ENCODE data around the gene VEGFB.

VEGFB gene

GRCh38 chr11:64247729-64248531, 13.5 kb downstream of the VEGFB start:
- no peak for DNase-seq

- DNase-seq = no peak
Measured at GRCh38 chr11:64248578-64248977, 14.2 kb downstream of the VEGFB start.

- DNase-seq = no peak
Measured at GRCh38 chr11:64249038-64249437, 14.7 kb downstream of the VEGFB start.

GRCh38 chr11:64249563-64250414, 15.4 kb downstream of the VEGFB start:
- no peak for DNase-seq

GRCh38 chr11:64250415-64251015, 16.1 kb downstream of the VEGFB start:
- no peak for DNase-seq

GRCh38 chr11:64251016-64251752, 16.8 kb downstream of the VEGFB start, which contains the start of gene PLCB3:
Gene PLCB3, plus strand, starts transcription at chr11:64251530. Its CDS starts 120 bp downstream, at chr11:64251650.
- no peak for DNase-seq

- DNase-seq = no peak
Measured at GRCh38 chr11:64251753-64252002, 17.3 kb downstream of the VEGFB start.

- no peak for DNase-seq
Measured at GRCh38 chr11:64252003-64252872, 17.9 kb downstream of the VEGFB start.

- no peak for DNase-seq
Measured at GRCh38 chr11:64253043-64253442, 18.7 kb downstream of the VEGFB start.

- DNase-seq = no peak
Measured at GRCh38 chr11:64253481-64253880, 19.1 kb downstream of the VEGFB start.

GRCh38 chr11:64254326-64254725, 19.9 kb downstream of the VEGFB start:
- no peak for DNase-seq

GRCh38 chr11:64255135-64256128, 21.0 kb downstream of the VEGFB start:
- DNase-seq = no peak

GRCh38 chr11:64256300-64256699, 21.9 kb downstream of the VEGFB start:
- no peak for DNase-seq

GRCh38 chr11:64258356-64258755, 24.0 kb downstream of the VEGFB start:
- DNase-seq = no peak

GRCh38 chr11:64258946-64259532, 24.7 kb downstream of the VEGFB start:
- DNase-seq = no peak

GRCh38 chr11:64259533-64260067, 25.2 kb downstream of the VEGFB start:
- DNase-seq = no peak

GRCh38 chr11:64260147-64260708, 25.8 kb downstream of the VEGFB start:
- no peak for DNase-seq

GRCh38 chr11:64261556-64262080, 27.2 kb downstream of the VEGFB start:
- DNase-seq = no peak

- DNase-seq = no peak
Measured at GRCh38 chr11:64262271-64263002, 28.1 kb downstream of the VEGFB start.

Measured in NCI-H1048 (cell line).